ENCODE results near the gene CASK. TPM values are rescaled to one million over a fixed set of nuclear protein-coding genes. Genes with fewer than 3 reads are reported as not detected.

CASK gene
- total RNA-seq, 1 donor from 2014 or later = 23.0 TPM

GRCh38 chrX:41507919-41508318, 415.4 kb downstream of the CASK start:
- no peak for TF ChIP-seq CTCF (IDR thresholded peaks at IDR 0.05)
- ATAC-seq (ENCODE audit: low read depth) = no peak
- no peak overlapping the region for H3K27ac Mint-ChIP-seq
- DNase-seq = no peak
- H3K27me3 Mint-ChIP-seq = no peaks in the 10 kb centered on the region
- H3K4me3 Mint-ChIP-seq = no peak overlapping the region
- intact Hi-C loops (cut with micrococcal nuclease) = no loop called here
- H3K36me3 Mint-ChIP-seq (ENCODE audit: low read depth) = no peaks in the 10 kb centered on the region
- POLR2A ChIA-PET = no interaction called here
- H3K9me3 Mint-ChIP-seq = no peaks in the 10 kb centered on the region
- H3K4me1 Mint-ChIP-seq = peaks cover 7% of the 10 kb centered on the region
- CTCF ChIA-PET = no interaction called here

- no peak for TF ChIP-seq CTCF (IDR thresholded peaks at IDR 0.05)
- ChIA-PET CTCF (no interaction called here), POLR2A (no interaction called here)
- Mint-ChIP-seq H3K36me3 (ENCODE audit: low read depth) (no peaks in the 10 kb centered on the region), H3K4me3 (no peak overlapping the region), H3K4me1 (no peaks in the 10 kb centered on the region), H3K27ac (no peak overlapping the region), H3K27me3 (no peaks in the 10 kb centered on the region), H3K9me3 (no peaks in the 10 kb centered on the region)
- DNase-seq (no peak), ATAC-seq (ENCODE audit: low read depth) (no peak)
- intact Hi-C loops (cut with micrococcal nuclease) = no loop called here
These were observed 421.4 kb downstream of the CASK start for GRCh38 chrX:41502004-41502403.

GRCh38 chrX:41499984-41500383, 423.4 kb downstream of the CASK start:
- Mint-ChIP-seq H3K4me3 (no peak overlapping the region), H3K4me1 (no peaks in the 10 kb centered on the region), H3K27ac (no peak overlapping the region), H3K9me3 (no peaks in the 10 kb centered on the region), H3K36me3 (ENCODE audit: low read depth) (no peaks in the 10 kb centered on the region), H3K27me3 (no peaks in the 10 kb centered on the region)
- ATAC-seq (ENCODE audit: low read depth) (no peak), DNase-seq (no peak)
- ChIA-PET POLR2A (no interaction called here), CTCF (no interaction called here)
- TF ChIP-seq CTCF (IDR thresholded peaks at IDR 0.05) = no peak
- intact Hi-C loops (cut with micrococcal nuclease) = no loop called here

- Mint-ChIP-seq H3K27ac (no peak overlapping the region), H3K4me3 (no peak overlapping the region), H3K9me3 (no peaks in the 10 kb centered on the region), H3K36me3 (ENCODE audit: low read depth) (no peaks in the 10 kb centered on the region), H3K27me3 (no peaks in the 10 kb centered on the region), H3K4me1 (no peaks in the 10 kb centered on the region)
- POLR2A ChIA-PET = no interaction called here
- ATAC-seq (ENCODE audit: low read depth) (no peak), DNase-seq (no peak)
- CTCF ChIA-PET = no interaction called here
- intact Hi-C loops (cut with micrococcal nuclease) = no loop called here
- TF ChIP-seq CTCF (IDR thresholded peaks at IDR 0.05) = no peak
These were observed 424.2 kb downstream of the CASK start for GRCh38 chrX:41499195-41499594.

GRCh38 chrX:41491267-41492004, 431.9 kb downstream of the CASK start:
- no peak overlapping the region for H3K27ac Mint-ChIP-seq
- no peaks in the 10 kb centered on the region for H3K27me3 Mint-ChIP-seq
- intact Hi-C loops (cut with micrococcal nuclease) = no loop called here
- no peaks in the 10 kb centered on the region for H3K36me3 Mint-ChIP-seq (ENCODE audit: low read depth)
- H3K9me3 Mint-ChIP-seq = no peaks in the 10 kb centered on the region
- ATAC-seq (ENCODE audit: low read depth) = no peak
- CTCF ChIA-PET = no interaction called here
- peaks cover 4% of the 10 kb centered on the region for H3K4me1 Mint-ChIP-seq
- POLR2A ChIA-PET = no interaction called here
- DNase-seq = no peak
- no peak for TF ChIP-seq CTCF (IDR thresholded peaks at IDR 0.05)
- H3K4me3 Mint-ChIP-seq = no peak overlapping the region
